Measurements from ENCODE around the gene MORN1. TPM values are rescaled to one million over a fixed set of nuclear protein-coding genes. Genes with fewer than 3 reads are reported as not detected.

MORN1 gene
- total and polyA plus RNA-seq, 4 donors, result 2.3 to 6.9 (median 3.6) TPM

DNA sequence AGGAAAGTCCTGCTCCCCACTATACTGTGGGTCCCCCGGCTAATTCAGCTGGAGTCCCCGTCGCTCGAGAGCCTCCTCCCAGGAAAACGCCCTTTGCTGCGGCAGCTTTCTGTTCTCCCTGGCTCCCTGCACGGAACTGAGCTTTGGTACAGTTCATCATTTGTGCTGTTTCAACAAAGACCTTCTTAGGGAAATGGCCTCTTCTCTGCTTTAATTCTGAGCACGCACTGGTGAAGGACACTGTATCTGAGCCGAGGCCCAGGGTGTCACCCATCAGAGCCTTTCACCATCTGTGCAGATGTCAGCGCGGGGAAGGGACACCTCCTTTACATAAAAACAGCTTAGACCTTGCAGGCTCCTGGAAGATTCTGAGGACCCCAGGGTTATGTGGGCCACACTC lies 34.5 kb upstream of the MORN1 start:
- Histone ChIP-seq H3K4me1 (ENCODE audit: control insufficient read depth in 4 of 4, insufficient read depth in 4 of 4, low read length in 3 of 4) (no peaks in the 10 kb centered on the region), H3K9me3 (ENCODE audit: control insufficient read depth in 4 of 4, low read length in 3 of 4) (peaks cover 0 to 8% (median 2%) of the 10 kb centered on the region in 4 donors), H3K27ac (ENCODE audit: low read depth in 1 of 2, low read length in 2 of 2) (no peak overlapping the region), H3K36me3 (ENCODE audit: control insufficient read depth in 4 of 4, insufficient read depth in 3 of 4, low read depth in 1 of 4, low read length in 3 of 4) (no peaks in the 10 kb centered on the region), H3K9ac (ENCODE audit: low read depth in 1 of 2, low read length in 2 of 2) (no peak overlapping the region), H3K4me3 (ENCODE audit: low read depth in 1 of 3, low read length in 3 of 3) (no peak overlapping the region), H3K27me3 (ENCODE audit: control insufficient read depth in 4 of 4, insufficient read depth in 4 of 4, low read length in 3 of 4) (no peaks in the 10 kb centered on the region)
- TF ChIP-seq YY1 (IDR thresholded peaks at IDR 0.05) (no peak), EGR1 (IDR thresholded peaks at IDR 0.05; ENCODE audit: low read depth in 2 of 2) (no peak), GABPA (IDR thresholded peaks at IDR 0.05 in 1 of 2, conservative IDR thresholded peaks at IDR 0.05 in 1 of 2) (no peak), TAF1 (conservative IDR thresholded peaks at IDR 0.05) (no peak), CTCF (IDR thresholded peaks at IDR 0.05; ENCODE audit: low read depth, low read length, missing input control) (no peak)
- DNase-seq (ENCODE audit: low spot score), result no peak
- 83% methylated on average over 11 of the region's 11 CpGs for WGBS

DNA sequence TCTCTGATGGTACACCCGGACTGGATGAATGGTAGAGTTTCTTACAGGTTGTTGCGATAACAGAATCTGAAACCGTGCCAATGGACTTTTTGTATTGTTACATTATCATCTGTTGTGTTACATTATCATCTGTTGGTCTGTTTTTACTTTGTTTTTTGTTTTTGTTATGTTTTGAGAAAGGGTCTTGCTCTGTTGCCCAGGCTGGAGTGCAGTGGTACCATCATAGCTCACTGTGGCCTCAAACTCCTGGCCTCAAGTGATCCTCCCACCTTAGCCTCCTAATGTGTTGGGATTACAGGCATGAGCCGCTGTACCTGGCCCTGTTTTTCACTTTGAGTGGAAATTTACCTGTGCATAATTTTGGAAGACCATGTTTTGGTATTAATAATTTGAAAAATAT lies 31.2 kb upstream of the MORN1 start:
- no peak overlapping the region for H3K27ac ChIP-seq (ENCODE audit: low read depth in 1 of 2, low read length in 2 of 2)
- H3K36me3 ChIP-seq (ENCODE audit: control insufficient read depth in 4 of 4, insufficient read depth in 3 of 4, low read depth in 1 of 4, low read length in 3 of 4), result no peaks in the 10 kb centered on the region
- H3K4me1 ChIP-seq (ENCODE audit: control insufficient read depth in 4 of 4, insufficient read depth in 4 of 4, low read length in 3 of 4), result no peaks in the 10 kb centered on the region
- no peaks in the 10 kb centered on the region for H3K27me3 ChIP-seq (ENCODE audit: control insufficient read depth in 4 of 4, insufficient read depth in 4 of 4, low read length in 3 of 4)
- H3K4me3 ChIP-seq (ENCODE audit: low read depth in 1 of 3, low read length in 3 of 3), result no peak overlapping the region
- TF ChIP-seq YY1 (IDR thresholded peaks at IDR 0.05) (no peak), EGR1 (IDR thresholded peaks at IDR 0.05; ENCODE audit: low read depth in 2 of 2) (no peak), REST (IDR thresholded peaks at IDR 0.05) (no peak), CTCF (IDR thresholded peaks at IDR 0.05; ENCODE audit: low read depth, low read length, missing input control) (no peak), FOXA2 (IDR thresholded peaks at IDR 0.05) (no peak), JUND (IDR thresholded peaks at IDR 0.05) (no peak), HNF4A (conservative IDR thresholded peaks at IDR 0.05) (no peak)
- H3K9me3 ChIP-seq (ENCODE audit: control insufficient read depth in 4 of 4, low read length in 3 of 4), result peaks cover 0 to 8% (median 2%) of the 10 kb centered on the region in 4 donors
- 93% methylated on average over 4 of the region's 4 CpGs for WGBS
- no peak for DNase-seq (ENCODE audit: low spot score)
- no peak overlapping the region for H3K9ac ChIP-seq (ENCODE audit: low read depth in 1 of 2, low read length in 2 of 2)

- Histone ChIP-seq H3K4me3 (ENCODE audit: low read depth in 1 of 3, low read length in 3 of 3) (no peak overlapping the region), H3K4me1 (ENCODE audit: control insufficient read depth in 4 of 4, insufficient read depth in 4 of 4, low read length in 3 of 4) (peaks cover 1 to 3% (median 2%) of the 10 kb centered on the region in 4 donors), H3K27ac (ENCODE audit: low read depth in 1 of 2, low read length in 2 of 2) (no peak overlapping the region), H3K9me3 (ENCODE audit: control insufficient read depth in 4 of 4, low read length in 3 of 4) (peaks cover 0 to 8% (median 2%) of the 10 kb centered on the region in 4 donors), H3K9ac (ENCODE audit: low read depth in 1 of 2, low read length in 2 of 2) (no peak overlapping the region), H3K36me3 (ENCODE audit: control insufficient read depth in 4 of 4, insufficient read depth in 3 of 4, low read depth in 1 of 4, low read length in 3 of 4) (no peaks in the 10 kb centered on the region), H3K27me3 (ENCODE audit: control insufficient read depth in 4 of 4, insufficient read depth in 4 of 4, low read length in 3 of 4) (no peaks in the 10 kb centered on the region)
- DNase-seq (ENCODE audit: low spot score), result no peak
- WGBS, result 78% methylated on average over 16 of the region's 16 CpGs
- no peak for TF ChIP-seq NR2F2 (IDR thresholded peaks at IDR 0.05)
- TF ChIP-seq ATF3 (IDR thresholded peaks at IDR 0.05), result no peak
- no peak for TF ChIP-seq REST (IDR thresholded peaks at IDR 0.05)
- TF ChIP-seq EGR1 (IDR thresholded peaks at IDR 0.05; ENCODE audit: low read depth in 2 of 2), result no peak
- TF ChIP-seq HNF4G (IDR thresholded peaks at IDR 0.05), result no peak
- TF ChIP-seq GABPA (IDR thresholded peaks at IDR 0.05 in 1 of 2, conservative IDR thresholded peaks at IDR 0.05 in 1 of 2), result no peak
- no peak for TF ChIP-seq TAF1 (conservative IDR thresholded peaks at IDR 0.05)
Observed at GRCh38 chr1:2419416-2419815, 28.1 kb upstream of the MORN1 start.

All from liver (tissue), 9 donors.